ENCODE results near the gene SMARCA1.

The SMARCA1 gene

DNA sequence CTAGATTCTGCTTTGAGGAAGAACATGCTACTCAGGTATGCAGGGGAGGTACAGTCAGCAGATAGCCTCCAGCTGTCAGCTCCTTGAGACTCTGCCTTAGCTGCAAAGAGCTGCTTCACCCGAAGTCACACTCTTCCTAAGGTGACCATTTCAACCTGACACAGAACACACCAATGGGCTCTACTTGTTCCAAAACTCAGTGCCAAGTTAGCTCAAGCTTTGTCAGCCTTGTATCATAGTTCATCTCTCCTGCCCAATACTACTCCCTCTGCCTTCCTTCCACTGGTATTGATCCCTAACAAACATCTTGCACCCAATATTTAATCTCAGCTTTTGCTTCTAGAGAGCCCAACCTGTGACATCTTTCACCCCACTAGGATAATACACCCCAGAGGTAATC, 7.8 kb upstream of the SMARCA1 start:
- DNase-seq (ENCODE audit: low read depth in 2 of 2) = no peak

DNA sequence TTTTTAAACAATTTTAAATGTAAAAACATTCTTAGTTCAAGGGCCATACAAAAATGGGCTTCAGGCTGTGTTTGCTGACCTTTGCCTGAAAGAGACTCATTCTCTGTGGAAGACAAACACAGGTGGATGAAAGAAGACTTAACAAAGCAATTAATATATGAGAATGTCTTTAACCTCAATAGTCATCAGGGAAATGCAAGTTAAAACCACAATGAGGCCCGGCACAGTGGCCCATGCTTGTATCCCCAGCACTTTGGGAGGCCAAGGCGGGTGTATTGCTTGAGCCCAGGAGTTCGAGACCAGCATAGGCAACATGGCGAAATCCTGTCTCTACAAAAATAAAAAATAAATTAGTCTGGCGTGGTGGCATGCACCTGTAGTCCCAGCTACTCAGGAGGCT, 7.1 kb upstream of the SMARCA1 start:
- DNase-seq (ENCODE audit: low read depth in 2 of 2) = no peak

DNA sequence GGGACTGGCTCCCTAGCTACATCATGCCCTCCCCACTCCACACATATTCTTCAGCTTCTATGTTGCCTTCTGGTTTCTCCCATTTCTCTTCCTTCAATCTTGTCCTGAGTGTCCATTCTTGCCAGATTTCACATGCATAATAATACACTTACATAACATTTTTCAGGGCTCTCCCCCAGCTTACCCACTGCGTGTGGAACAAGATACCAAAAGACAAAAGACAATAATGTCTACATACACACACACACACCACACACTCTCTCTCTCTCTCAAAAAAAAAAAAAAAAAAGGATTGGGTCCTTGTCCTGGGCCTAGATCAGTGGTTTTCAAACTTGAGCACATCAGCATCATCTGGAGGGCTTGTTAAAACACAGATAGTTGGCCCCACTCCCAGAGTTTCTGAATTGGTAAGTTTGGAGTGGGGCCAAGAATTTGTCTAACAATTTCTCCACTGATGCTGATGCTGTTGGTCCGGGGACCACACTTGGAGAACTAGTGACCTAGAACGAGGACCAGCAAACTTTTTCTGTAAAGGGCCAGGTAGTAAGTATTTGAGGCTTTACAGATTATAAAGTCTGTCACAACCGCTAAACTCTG, 6.5 kb upstream of the SMARCA1 start:
- no peak for DNase-seq (ENCODE audit: low read depth in 2 of 2)

DNA sequence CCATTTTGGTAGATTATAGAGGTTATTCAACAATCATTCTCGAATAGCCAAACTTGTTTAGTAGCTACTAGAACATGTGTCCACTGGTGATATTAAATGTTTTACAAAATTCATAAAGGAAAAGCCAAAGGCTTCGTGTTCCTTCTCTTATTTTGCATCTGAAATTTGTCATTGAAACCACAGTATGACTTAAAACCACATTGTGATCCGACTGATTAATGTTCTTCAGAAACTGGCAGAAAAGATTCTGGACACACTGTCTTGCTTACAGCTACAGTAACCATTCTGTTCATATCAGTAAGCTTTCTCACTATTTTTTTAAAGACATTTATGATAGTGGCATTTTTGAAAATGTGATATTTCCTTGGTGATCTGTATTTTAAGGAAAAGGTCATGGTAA, 2.6 kb upstream of the SMARCA1 start:
- DNase-seq (ENCODE audit: low read depth in 2 of 2) = no peak

DNA sequence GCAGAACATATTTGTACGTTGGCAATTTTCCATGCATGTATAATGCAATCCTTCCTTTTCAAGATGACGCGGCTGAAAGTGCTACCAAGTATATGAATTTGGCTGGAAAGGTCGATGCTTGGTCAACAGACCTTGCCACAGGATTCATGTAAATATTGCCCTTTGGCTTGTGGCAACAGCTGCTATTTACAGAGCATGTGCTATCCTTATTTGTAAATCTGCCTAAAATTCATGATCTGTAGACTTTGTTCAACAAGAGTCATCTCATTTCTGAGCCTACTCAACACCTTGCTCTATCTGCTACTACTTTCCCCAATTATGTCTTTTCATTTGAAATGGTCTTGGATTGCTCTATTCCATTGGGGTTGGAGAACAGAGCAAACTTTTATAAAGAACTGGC, 1.9 kb upstream of the SMARCA1 start:
- no peak for DNase-seq (ENCODE audit: low read depth in 2 of 2)

DNA sequence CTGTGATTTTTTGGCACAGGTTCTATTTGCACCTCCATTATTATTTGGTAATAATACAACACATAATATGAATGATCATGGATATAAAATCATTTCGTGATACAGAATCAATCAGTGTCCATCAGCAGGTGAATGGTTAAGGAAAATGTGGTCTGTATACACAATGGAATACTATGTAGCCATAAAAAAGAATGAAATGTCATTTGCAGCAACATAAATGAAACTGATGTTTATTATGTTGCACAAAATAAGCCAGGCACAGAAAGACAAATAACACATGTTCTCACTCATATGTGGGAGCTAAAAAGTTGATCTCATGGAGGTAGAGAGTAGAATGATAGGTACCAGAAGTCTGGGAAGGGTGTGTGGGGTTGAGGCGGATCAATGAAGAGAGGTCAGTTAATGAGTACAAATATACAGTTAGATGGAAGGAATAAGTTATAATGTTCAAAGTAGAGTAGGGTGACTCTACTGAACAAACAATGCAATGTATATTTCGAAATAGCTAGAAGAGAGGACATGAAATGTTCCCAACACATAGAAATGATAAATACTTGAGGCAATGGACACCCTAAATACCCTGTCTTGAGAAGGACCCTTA, 1.1 kb upstream of the SMARCA1 start:
- no peak for DNase-seq (ENCODE audit: low read depth in 2 of 2)

DNA sequence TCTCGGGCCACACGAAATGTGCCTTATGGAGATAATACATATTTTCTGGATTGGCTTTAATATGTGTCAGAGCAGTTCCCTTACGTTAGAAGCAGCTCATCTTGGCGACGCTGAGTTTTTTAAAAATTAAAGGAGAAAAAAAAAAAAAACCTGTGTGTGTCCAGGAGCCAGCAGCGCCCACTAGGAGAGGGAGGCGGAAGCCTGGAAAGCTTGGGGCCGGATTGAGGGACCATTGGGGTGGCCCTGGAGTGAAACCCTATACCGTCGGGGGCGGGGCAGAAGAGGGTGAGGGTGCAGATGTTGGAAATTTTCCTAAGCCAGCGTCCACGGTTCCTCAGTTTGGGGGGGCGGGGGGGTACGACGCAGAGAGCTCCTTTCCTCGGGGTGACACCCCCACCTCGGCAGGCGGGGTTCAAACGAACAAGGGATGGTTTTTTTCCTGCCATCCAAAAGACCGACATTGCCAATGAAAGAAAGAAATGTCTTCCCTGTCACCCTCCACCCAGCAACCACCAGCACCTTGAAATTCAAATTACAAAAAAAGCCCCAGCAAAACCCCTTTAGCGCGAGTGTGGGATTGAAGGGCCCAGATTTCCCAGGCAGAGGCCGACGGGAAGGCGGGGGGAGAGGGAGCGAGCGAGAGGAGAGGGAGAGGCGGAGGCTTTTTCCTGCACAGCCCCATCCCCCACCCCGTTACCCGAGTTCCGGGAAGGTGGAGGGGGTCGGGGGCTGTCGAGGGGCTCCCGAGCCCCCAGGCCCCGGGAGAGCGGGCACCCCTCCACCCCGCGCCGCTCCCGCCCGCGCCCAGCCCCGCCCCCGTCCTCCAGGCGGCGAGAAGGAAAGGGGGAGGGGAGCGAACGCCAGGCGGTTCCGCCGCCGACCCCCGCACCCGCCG, 859 bp downstream of the SMARCA1 start:
- DNase-seq (ENCODE audit: low read depth in 2 of 2) = no peak

DNA sequence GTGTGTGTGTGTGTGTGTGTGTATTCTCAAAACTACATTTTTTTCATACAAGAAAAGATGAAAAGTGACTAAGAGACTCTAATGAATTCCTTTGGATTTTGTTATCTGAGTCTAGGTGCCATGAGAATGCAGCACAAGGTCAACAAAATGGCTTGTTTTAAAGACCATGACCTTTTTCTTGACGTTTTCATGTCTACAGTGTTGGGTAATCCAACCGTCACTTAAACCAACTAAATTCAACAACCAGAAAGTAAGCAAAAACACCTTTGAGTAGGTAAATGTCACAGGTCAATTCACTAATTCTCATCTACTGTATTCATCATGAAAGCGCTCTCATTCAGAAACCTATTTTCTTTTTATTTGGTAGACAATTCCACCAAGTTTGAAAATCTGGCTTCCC, 3.1 kb downstream of the SMARCA1 start:
- no peak for DNase-seq (ENCODE audit: low read depth in 2 of 2)

DNA sequence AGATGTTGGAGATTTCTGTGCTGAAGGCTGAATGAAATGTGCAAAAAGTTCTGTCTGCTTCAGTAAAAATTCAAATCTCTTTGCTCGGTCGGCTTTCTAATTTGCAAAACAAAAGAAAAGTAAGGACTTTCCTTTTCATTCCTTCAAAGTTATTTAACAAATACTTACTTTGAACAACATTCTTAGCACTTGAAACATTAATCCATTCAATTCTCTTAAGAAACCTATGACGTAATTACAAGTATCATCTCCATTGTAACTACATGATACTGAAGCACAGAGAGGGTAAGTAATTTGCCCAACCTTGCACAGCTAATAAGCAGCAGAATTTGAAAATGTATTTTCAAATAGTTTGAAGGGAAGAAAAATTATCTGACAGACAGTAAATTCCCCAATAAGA, 6.9 kb downstream of the SMARCA1 start:
- no peak for DNase-seq (ENCODE audit: low read depth in 2 of 2)

DNA sequence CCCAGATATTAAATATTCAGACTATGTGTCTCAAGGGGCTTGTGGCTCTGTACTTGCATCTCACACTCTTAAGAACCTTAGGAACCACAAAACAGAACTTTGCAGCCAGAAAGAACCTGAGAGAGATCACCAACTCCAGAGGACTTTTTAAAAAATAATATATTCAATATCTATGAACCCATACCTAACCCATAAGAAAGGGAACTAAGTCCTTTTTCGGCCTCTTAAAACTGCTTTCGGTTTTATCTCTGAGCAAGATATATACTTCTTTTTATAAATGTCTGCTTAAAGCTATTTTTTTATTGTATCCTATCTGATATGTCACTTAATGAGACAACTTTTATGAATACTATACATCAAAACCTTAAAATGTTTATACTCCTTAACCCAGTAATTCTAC, 10.9 kb downstream of the SMARCA1 start:
- no peak for DNase-seq (ENCODE audit: low read depth in 2 of 2)

DNA sequence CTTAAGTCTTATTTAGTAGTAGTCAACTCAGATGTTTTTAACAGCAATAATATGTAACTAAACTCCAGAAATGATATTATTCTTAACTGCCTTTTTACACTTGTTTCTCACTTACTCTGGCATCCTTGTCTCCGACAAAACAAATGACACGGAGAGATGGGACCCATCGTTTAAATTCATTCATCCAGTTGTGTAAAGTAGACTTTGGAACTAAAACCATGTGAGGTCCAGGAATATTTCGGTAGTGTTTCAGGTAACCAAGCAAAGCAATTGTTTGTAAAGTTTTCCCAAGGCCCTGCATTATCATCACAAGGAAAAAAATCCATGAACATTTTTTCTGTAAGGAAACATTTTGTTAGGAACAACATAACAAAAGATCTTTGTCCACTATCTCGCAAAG, 11.6 kb downstream of the SMARCA1 start:
- no peak for DNase-seq (ENCODE audit: low read depth in 2 of 2)

DNA sequence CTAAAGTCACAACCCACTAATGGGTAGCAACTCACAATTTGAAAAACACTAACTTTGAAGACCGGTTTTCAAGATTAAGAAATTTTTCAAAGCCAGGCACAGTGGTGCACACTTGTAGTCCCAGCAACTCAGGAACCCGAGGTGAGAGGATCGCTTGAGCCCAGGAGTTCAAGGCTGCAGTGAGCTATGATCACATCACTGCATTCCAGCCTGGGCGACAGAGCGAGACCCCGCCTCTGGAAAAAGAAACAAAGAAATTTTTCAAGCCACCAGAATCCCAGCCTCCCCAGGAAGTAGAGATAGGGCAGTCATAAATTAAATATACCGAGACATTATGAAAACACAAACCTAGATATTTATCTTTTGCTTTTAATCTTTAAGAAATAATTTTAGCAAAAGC, 13.0 kb downstream of the SMARCA1 start:
- DNase-seq (ENCODE audit: low read depth in 2 of 2) = no peak

DNA sequence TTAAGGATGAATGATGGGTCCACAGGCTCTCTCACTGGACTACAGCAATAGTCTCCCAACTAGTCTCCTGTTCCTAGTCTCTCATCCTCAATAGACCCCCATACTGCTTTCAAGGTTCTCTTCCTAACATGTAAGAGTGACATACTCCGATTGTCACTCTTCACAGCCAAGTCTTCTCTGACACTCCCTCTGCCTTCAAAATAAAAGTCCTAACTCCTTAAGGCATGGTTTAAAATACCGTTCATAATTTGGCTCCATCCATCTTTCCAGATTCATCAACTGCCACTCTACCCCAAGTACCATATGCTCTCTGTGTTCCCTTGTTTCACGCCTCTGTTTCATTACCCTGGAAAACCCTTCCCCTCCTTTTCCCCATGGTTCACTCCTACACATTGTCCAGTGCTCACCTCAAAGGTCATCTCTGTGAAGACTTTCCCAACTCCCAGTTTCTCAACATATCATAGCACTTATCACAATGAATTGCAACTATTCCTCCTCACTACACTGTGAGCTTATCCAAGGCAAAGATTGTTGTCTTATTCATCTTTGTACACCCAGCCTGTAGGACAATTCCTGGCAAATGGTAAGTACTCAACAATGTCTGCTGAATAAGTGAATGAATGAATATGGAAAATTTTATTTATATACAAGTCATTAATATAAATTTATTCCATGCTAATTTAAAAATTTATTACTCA, 26.0 kb downstream of the SMARCA1 start:
- no peak for DNase-seq (ENCODE audit: low read depth in 2 of 2)

DNA sequence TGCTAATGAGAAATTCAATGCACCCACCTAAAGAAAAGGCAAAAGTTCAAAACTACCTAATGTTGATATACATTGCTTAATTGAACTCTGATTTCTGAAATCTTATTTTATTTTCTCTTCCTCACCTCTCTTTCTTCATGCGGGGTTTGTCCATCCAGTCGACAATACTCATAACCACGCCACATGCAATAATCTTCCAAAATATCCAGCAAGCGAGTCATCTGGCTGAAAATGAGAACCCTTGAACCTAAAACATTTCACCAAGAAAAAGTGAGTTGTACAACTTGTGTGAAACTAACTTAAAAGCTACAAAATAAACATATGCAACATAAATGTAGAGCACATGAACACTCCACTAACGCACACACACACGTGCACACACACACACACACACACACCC, 26.7 kb downstream of the SMARCA1 start:
- no peak for DNase-seq (ENCODE audit: low read depth in 2 of 2)

DNA sequence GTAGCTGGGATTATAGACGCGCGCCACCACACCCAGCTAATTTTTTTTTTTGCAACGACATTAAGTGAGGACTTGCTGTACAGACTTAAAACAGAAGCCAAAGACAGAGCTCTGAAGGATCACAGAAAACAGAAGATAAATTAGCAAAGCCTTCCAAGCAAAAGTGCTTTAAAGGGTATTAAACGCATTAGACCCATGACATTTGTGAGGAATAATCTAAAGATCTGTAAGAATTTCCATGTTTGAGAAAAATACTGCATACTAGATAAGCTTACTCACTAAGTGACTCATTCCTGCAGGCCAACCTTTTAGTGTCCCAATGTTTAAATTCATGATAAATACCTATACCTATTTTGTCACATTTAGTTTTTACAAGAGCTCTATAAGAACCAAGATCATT, 27.4 kb downstream of the SMARCA1 start:
- no peak for DNase-seq (ENCODE audit: low read depth in 2 of 2)

DNA sequence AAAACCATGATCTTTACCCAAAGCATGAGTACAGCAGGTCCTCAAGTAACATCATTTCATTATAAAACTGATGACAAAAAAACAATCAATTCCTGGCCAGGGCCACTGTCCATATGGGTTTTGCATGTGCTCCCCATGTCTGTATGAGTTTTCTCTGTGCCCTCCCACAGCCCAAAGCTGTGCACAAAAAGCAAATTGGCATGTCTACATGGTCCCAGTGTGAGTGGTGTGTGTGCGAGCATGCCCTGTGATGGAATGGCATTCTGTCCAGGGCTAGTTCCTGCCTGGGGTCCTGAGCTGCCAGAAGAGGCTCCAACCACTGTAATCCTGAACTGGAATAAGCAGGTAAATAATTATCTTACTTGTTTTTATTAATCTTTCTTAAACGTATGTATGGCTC, 28.4 kb downstream of the SMARCA1 start:
- no peak for DNase-seq (ENCODE audit: low read depth in 2 of 2)

DNA sequence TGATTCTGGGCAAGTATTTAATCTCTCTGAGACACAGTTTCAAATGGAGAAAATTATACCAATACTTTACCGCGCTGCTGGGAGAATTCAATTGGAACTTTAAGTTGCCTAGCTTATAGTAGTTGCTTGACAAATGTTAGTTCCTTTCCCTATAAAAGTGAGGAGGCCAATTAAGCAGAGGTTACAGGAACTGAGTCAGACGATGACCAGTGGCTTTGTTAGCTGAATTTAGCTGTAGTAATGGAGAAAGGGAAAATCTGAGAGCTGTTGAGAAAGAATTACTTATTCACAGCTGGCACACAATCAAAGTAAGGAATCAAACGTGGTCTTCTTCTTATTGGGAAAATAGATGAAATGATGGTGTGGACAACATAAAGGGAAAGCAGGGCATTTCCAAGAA, 29.6 kb downstream of the SMARCA1 start:
- no peak for DNase-seq (ENCODE audit: low read depth in 2 of 2)

DNA sequence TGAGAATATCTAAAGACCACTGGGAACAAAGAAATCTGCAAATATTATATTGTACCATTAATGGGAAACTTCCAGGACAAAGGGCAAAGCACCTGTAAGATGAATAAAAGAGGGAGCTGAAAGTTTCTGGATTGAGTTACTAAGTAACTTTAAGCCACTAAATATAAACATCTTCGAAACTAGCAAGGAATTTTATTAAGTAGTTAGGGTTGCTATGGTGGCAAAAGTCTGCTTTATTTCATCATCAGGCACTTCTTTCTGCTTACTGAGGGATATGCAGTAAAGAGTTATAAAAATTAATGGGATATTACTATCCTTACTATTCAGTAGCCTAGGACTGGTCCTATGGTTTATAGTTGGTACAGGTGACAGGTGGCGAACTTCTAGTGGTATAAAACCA, 33.0 kb downstream of the SMARCA1 start:
- no peak for DNase-seq (ENCODE audit: low read depth in 2 of 2)

DNA sequence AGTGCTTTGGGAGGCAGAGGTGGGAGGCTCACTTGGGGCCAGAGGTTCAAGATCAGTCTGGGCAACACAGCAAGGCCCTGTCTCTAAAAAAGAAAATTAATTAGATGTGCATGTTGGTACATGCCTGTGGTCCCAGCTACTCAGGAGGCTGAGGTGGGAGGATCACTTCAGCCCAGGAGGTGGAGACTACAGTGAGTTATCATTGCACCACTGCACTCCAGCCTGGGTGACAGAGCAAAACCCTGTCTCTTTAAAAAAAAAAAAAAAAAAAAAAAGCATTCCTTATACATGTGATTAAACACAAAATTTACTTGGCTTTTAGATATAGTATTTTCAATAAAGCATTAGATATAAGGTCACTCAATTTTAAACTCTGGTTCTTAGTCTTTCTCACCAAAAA, 34.9 kb downstream of the SMARCA1 start:
- DNase-seq (ENCODE audit: low read depth in 2 of 2) = no peak

DNA sequence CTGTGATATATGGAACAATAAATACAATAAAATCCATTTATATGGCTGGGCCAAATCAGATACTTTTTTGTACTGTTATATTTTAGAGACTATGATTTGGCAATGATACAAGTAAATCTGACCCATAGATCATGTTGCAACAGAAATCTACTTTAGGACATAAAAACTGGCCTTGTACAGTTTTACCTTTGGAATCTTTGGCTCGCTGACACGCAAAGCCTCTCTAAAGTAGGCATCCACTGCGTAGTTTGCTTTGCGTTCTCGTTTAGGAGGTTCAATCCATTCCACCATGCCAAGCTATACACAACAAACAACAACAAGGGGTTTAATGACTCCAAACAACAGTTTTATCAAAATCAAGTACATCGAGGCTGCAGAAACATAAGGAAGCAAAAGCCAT, 42.4 kb downstream of the SMARCA1 start:
- DNase-seq (ENCODE audit: low read depth in 2 of 2) = no peak

DNA sequence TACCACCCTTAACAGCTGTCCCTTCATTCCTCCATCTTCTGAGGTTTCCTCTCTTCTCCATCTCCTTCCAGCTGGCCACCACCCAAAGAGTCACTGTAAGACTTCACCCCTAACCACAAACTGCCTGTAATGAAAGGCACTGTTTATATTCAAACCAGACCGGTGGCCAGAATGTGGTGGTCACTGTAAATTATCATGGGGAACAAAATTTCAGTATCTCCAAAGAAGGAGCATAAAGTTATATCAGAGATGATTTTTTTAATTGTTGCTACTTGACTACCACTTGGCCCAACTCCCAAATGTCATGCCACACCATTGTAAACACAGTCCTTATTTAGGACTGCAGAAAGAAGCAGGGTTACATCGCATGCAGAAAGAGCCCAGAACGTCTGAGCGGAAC, 44.8 kb downstream of the SMARCA1 start:
- no peak for DNase-seq (ENCODE audit: low read depth in 2 of 2)

DNA sequence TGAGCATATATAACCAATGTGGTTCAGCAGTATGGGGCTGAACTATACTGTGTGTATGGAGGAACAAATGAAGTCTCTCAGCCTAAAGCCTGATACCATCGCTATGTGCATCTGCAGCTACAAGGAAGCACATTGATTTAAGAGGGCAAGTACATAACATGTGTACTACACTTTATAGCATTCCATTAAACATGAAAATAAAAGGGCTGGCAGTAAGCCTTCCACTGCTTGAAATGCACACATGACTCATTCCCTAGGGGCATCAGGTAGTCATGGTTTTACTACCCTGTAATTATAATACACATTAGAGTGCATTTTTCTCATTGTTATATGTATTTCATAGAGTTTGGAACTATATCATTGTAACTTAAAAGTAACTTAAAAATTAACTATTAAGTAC, 51.2 kb downstream of the SMARCA1 start:
- DNase-seq (ENCODE audit: low read depth in 2 of 2) = no peak

DNA sequence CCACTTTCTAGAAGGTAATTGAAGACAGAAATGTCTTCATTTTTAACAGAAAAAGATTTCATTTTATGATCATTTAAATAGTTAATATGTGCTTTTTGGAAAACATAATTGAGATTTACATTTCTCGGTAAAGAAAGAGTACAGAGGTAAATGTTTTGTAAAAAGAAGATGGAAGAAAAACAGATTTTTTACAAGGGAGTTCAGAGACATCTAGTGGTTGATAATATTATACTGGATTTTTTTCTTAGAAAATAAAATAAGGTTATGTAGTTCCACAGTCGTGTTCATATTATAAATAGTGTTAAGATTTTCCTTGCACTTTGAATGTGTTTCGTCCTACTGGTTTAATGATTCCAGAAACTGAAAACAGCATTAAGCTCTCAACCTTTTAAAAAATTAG, 60.6 kb downstream of the SMARCA1 start:
- no peak for DNase-seq (ENCODE audit: low read depth in 2 of 2)

Data from stimulated activated CD4-positive, alpha-beta T cell treated with anti-CD3 and anti-CD28 coated beads, Interleukin-15, amount 100 ng/mL, for 48 hours (primary cell).